GM06990 (cell line): ENCODE results near the gene TAS2R4.
A peak's percentile ranks its signal among the peaks of the same experiment; 100 is the strongest.
"Not testable (repeated sequence)": the region's sequence is repeated elsewhere in the genome, so short reads cannot be mapped to it uniquely, and the experiment has no call there.

Source experiments
- DNase-seq: peaks from one replicate; pipeline ENCODE4 v3.0.0-alpha.2; 2011; ENCODE audit not compliant: insufficient read length; ENCODE audit errors: extremely low read depth
- H3K27me3 ChIP-seq: replicated peaks from 2 replicates; pipeline ENCODE4 v1.6.0; 2011; ENCODE audit warnings: low read length; ENCODE audit not compliant: control insufficient read depth, insufficient read depth
- H3K36me3 ChIP-seq: 2 replicates; pipeline ENCODE4 v1.5.1; 2011; ENCODE audit warnings: low read length; ENCODE audit not compliant: control insufficient read depth, insufficient read depth
- H3K4me3 ChIP-seq: replicated peaks from 2 replicates; pipeline ENCODE4 v1.5.1; 2011; ENCODE audit warnings: low read depth, mild to moderate bottlenecking, control low read depth, low read length
- CTCF ChIP-seq: IDR thresholded peaks from 2 replicates; pipeline ENCODE4 v1.5.1; 2011; ENCODE audit warnings: low read length, control low read depth, mild to moderate bottlenecking, inconsistent platforms; ENCODE audit not compliant: insufficient read depth, poor library complexity, severe bottlenecking

The TAS2R4 gene

GRCh38 chr7:141752634-141753033, 23.8 kb upstream of the TAS2R4 start:
- H3K4me3 ChIP-seq: no peak overlapping the region
- no peaks in the 10 kb centered on the region for H3K27me3 ChIP-seq
- H3K36me3 ChIP-seq: peaks cover 14% of the 10 kb centered on the region
- DNase-seq: no peak
- peak; percentile 11 for TF ChIP-seq CTCF

GRCh38 chr7:141754939-141755338, 21.5 kb upstream of the TAS2R4 start:
- no peak overlapping the region for H3K4me3 ChIP-seq
- no peak for DNase-seq
- no peaks in the 10 kb centered on the region for H3K27me3 ChIP-seq
- peaks cover 10% of the 10 kb centered on the region for H3K36me3 ChIP-seq
- peak; percentile 47 for TF ChIP-seq CTCF

GRCh38 chr7:141763797-141764196, 12.7 kb upstream of the TAS2R4 start, which contains the start of gene TAS2R3:
TSS of gene TAS2R3 (plus strand) at chr7:141764097. CDS start at chr7:141764159, 62 bp downstream.
- TF ChIP-seq CTCF: no peak
- no peaks in the 10 kb centered on the region for H3K27me3 ChIP-seq
- H3K36me3 ChIP-seq: peaks cover 8% of the 10 kb centered on the region
- no peak within 1 kb of the TSS for H3K4me3 ChIP-seq
- DNase-seq: no peak

- not testable (repeated sequence) for H3K27me3 ChIP-seq, DNase-seq, H3K4me3 ChIP-seq, H3K36me3 ChIP-seq
These were observed 6.3 kb upstream of the TAS2R4 start for GRCh38 chr7:141770083-141770583.

GRCh38 chr7:141785706-141786552, 9.5 kb downstream of the TAS2R4 start:
- Histone ChIP-seq H3K36me3 (peaks cover 1% of the 10 kb centered on the region; the same call in 1 of the 2 replicates), H3K4me3 (no peak overlapping the region), H3K27me3 (no peaks in the 10 kb centered on the region)
- DNase-seq: peak; percentile 15
- TF ChIP-seq CTCF: peak; percentile 84

GRCh38 chr7:141788296-141788695, 11.8 kb downstream of the TAS2R4 start:
- no peak for DNase-seq
- Histone ChIP-seq H3K27me3 (no peaks in the 10 kb centered on the region), H3K4me3 (no peak overlapping the region), H3K36me3 (peaks cover 1% of the 10 kb centered on the region; the same call in 1 of the 2 replicates)
- TF ChIP-seq CTCF: no peak
